Brain microvascular endothelial cell (primary cell): ENCODE results near the gene ZNF83.
"Not testable (repeated sequence)": the region's sequence is repeated elsewhere in the genome, so short reads cannot be mapped to it uniquely, and the experiment has no call there.

Experiments used
- DNase-seq: peaks from one replicate; pipeline ENCODE4 v3.0.0-alpha.2; 2020
- H3K27ac ChIP-seq: fragments of 250-450 bp; sonication (Bioruptor Pico); 2 replicates; pipeline ENCODE4 v1.5.1; 2020; ENCODE audit warnings: mild to moderate bottlenecking, moderate library complexity
- H3K27me3 ChIP-seq: fragments of 250-450 bp; sonication (Bioruptor Pico); replicated peaks from 2 replicates; pipeline ENCODE4 v1.5.1; 2020; ENCODE audit warnings: mild to moderate bottlenecking
- H3K36me3 ChIP-seq: fragments of 250-450 bp; sonication (Bioruptor Pico); replicated peaks from 2 replicates; pipeline ENCODE4 v1.5.1; 2020; ENCODE audit warnings: mild to moderate bottlenecking
- H3K4me3 ChIP-seq: 2 replicates; pipeline ENCODE4 v1.5.1; 2011; ENCODE audit warnings: low read depth, mild to moderate bottlenecking, control low read depth, low read length, moderate library complexity
- in situ Hi-C: cut with HindIII; loops from 2 replicates; pipeline ENCODE4 v1.10.0; 2017; ENCODE audit warnings: low sequenced_read_pairs, low pct_ligation_motif_present
- TF ChIP-seq, protein P1 (sequence below): IDR thresholded peaks from 2 replicates; pipeline ENCODE4 v1.5.1; 2011; ENCODE audit warnings: low read depth, mild to moderate bottlenecking, moderate library complexity, low read length, control low read depth, inconsistent platforms; ENCODE audit errors: missing control alignments

Gene ZNF83

DNA sequence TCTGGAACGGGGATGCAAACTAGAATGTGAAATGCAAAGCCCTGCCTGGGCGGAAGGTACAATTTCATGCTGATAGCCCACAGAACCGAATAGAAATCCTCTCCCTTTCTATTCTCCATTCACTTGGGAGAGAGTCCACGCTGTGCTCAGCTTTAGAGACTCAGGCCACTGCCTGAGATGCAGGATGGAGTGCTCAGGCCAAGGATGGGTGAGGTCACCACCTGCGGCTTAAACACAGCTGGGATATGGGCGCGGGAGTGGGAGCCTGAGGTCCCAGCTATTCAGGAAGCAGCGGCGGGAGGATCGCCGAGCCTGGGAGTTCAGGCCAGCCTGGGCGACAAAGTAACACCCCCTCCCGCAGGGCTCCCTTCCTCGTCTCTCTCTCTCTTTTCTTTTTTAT, 446 bp upstream of the ZNF83 start:
- H3K36me3 ChIP-seq: no peaks in the 10 kb centered on the region
- peak overlapping the region; percentile 9 for H3K27ac ChIP-seq
- H3K4me3 ChIP-seq: peak overlapping the region; percentile 54
- H3K27me3 ChIP-seq: no peaks in the 10 kb centered on the region
- in situ Hi-C loops: no loop called here
- TF ChIP-seq, protein P1, sequence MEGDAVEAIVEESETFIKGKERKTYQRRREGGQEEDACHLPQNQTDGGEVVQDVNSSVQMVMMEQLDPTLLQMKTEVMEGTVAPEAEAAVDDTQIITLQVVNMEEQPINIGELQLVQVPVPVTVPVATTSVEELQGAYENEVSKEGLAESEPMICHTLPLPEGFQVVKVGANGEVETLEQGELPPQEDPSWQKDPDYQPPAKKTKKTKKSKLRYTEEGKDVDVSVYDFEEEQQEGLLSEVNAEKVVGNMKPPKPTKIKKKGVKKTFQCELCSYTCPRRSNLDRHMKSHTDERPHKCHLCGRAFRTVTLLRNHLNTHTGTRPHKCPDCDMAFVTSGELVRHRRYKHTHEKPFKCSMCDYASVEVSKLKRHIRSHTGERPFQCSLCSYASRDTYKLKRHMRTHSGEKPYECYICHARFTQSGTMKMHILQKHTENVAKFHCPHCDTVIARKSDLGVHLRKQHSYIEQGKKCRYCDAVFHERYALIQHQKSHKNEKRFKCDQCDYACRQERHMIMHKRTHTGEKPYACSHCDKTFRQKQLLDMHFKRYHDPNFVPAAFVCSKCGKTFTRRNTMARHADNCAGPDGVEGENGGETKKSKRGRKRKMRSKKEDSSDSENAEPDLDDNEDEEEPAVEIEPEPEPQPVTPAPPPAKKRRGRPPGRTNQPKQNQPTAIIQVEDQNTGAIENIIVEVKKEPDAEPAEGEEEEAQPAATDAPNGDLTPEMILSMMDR: no peak
- DNase-seq: peak; percentile 28

DNA sequence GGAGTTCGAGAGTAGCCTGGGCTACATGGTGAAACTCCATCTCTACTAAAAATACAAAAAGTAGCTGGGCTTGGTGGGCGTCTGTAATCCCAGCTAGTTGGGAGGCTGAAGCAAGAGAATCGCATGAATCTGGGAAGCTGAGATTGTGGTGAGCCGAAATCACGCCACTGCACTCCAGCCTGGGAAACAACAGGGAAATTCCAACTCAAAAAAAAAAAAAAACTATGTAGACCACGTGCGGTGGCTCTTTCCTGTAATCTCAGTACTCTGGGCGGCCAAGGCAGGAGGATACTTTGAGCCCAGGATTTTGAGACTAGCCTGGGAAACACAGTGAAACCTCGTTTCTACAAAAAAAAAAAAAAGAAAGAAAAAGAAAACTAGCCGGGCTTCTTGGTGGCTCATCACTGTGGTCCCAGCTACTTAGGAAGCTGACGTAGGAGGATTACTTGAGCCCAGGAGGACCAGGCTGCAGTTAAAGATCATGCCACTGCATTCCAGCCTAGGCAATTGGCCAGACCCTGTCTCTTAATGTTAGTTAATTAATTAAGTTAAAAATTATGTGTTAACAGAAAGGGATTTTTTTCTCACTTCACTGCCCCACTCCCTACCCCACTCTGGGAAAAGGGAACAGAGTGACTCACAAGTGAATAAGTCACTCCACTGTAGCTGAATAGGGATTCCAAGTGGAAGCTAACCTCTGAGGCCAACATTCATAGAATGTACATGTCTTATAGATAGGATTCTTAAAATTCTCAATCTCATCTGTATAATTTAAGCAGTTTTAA, 2.2 kb downstream of the ZNF83 start:
- in situ Hi-C loops: no loop called here
- Histone ChIP-seq H3K27ac (no peak overlapping the region), H3K27me3 (no peaks in the 10 kb centered on the region), H3K4me3 (no peak overlapping the region), H3K36me3 (no peaks in the 10 kb centered on the region)
- TF ChIP-seq, protein P1: no peak
- no peak for DNase-seq

DNA sequence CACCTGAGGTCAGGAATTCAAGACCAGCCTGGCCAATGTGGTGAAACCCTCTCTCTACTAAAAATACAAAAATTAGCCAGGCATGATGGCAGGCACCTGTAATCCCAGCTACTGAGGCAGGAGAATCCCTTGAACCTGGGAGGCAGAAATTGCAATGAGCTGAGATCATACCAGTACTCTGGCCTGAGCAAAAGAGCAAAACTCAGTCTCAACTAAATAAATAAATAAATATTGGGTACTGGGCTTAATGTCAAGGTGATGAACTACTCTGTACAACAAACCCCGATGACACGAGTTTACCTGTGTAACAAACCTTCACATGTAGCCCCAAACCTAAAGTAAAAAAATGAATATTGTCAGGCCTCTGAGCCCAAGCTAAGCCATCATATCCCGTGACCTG, 10.7 kb downstream of the ZNF83 start:
- H3K27me3 ChIP-seq, H3K36me3 ChIP-seq, DNase-seq, H3K4me3 ChIP-seq, in situ Hi-C loops, H3K27ac ChIP-seq: not testable (repeated sequence)

DNA sequence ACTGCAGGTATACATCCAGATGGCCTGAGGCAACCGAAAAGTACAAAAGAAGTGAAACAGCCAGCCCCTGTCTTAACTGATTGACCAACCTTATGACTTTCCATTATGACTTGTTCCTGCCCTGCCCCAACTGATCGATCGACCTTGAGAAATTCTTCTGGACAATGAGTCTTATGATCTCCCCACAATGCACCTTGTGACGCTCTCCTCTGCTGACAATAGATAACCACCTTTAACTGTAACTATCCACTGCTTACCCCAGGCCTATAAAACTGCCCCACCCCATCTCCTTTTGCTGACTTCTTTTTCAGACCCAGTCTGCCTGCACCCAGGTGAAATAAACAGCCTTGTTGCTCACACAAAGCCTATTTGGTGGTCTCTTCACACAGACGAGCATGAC, 11.2 kb downstream of the ZNF83 start:
- TF ChIP-seq, protein P1: no peak
- Histone ChIP-seq H3K27ac (no peak overlapping the region), H3K36me3 (peaks cover 4% of the 10 kb centered on the region), H3K4me3 (no peak overlapping the region), H3K27me3 (no peaks in the 10 kb centered on the region)
- DNase-seq: no peak
- in situ Hi-C loops: no loop called here

DNA sequence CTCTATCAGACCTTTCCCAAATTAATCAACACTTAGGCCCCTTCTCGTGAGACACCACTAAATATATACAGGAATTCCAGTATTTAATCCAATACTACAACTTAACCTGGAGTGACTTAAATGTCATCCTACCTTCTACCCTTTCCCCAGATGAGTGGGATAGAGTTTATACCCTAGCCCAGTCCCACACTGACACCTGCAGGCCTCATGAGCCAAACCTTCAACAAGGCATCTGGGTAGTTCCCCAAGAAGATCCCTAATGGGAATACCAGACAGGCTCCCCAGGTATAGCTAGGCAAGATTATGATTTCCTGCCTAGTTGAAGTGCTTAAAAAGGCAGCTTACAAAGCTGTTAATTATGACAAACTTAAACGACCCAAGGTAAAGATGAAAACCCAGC, 15.9 kb downstream of the ZNF83 start:
- in situ Hi-C loops: no loop called here
- TF ChIP-seq, protein P1: no peak
- Histone ChIP-seq H3K27me3 (no peaks in the 10 kb centered on the region), H3K27ac (no peak overlapping the region), H3K36me3 (peaks cover 18% of the 10 kb centered on the region), H3K4me3 (no peak overlapping the region)
- DNase-seq: no peak

DNA sequence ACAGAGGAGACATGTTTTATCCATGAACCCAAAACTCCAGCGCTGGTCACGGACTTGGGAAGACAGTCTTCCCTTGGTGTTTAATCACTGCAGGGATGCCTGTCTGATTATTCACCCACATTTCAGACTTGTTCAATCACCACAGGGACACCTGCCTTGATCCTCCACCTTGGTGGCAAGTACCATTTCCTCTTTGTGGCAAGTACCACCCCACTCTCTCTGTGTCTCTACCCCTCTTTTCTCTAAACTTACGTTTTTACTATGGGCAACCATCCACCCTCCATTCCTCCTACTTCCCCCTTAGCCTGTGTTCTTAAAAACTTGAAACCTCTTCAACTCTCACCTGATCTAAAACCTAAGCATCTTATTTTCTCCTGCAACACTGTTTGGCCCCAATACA, 16.8 kb downstream of the ZNF83 start:
- DNase-seq: no peak
- TF ChIP-seq, protein P1: no peak
- Histone ChIP-seq H3K27me3 (no peaks in the 10 kb centered on the region), H3K4me3 (no peak overlapping the region), H3K36me3 (peaks cover 27% of the 10 kb centered on the region), H3K27ac (no peak overlapping the region)
- in situ Hi-C loops: no loop called here
